Prostate gland (tissue), 2 donors: ENCODE data around the gene RAB24.

Experiments used
- POLR2A ChIP-seq: fragments of 450-650 bp; IDR thresholded peaks from one replicate; pipeline ENCODE4 v1.6.1; 2016; ENCODE audit warnings: antibody characterized with exemption, mild to moderate bottlenecking
- POLR2AphosphoS5 ChIP-seq: sonication (generic); formaldehyde crosslinking; IDR thresholded peaks from one replicate; pipeline ENCODE4 v1.6.1; 2017; ENCODE audit warnings: antibody characterized with exemption
- TF ChIP-seq, protein P1 (sequence below), 4 experiments: fragments of 200-600 bp in 2 of 4; fragments of 450-650 bp in 2 of 4; sonication (generic) in 2 of 4; IDR thresholded peaks; 1 replicate in 3 of 4; 2 replicates in 1 of 4; pipeline ENCODE4 v1.5.1; 2016 to 2019; ENCODE audit warnings: antibody characterized with exemption in 4 of 4, mild to moderate bottlenecking in 2 of 4, moderate library complexity in 2 of 4

DNA sequence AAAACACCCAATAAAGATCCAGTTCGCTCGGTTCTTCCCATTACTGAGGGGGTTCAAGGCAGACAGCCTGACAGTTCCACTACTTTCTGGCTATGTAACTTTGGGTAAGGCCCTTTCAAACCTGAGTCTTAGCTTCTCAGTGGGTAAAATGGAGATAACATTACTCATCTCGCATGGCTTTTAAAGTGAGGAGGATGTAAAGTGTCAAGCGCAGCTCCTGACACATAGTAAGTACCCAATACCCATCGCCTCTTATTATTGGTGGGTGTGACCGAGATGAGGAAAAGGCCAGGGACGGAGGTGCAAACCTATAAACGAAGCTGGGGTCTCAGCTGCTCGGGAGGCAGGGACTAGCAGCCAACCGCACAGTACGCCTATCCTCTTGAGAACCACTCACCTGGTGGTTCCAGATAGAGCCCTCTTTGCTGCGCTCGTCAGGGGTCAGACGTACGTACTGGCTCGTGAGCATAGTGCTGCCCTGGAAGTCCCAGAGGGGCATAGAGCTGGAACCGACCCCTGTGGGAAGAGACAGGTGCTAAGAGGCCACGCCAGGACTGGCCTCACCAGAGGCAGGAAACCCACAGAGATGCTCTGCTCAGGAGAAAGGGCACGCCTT, 47.4 kb upstream of the RAB24 start:
- no peak for TF ChIP-seq POLR2AphosphoS5
- TF ChIP-seq, protein P1, sequence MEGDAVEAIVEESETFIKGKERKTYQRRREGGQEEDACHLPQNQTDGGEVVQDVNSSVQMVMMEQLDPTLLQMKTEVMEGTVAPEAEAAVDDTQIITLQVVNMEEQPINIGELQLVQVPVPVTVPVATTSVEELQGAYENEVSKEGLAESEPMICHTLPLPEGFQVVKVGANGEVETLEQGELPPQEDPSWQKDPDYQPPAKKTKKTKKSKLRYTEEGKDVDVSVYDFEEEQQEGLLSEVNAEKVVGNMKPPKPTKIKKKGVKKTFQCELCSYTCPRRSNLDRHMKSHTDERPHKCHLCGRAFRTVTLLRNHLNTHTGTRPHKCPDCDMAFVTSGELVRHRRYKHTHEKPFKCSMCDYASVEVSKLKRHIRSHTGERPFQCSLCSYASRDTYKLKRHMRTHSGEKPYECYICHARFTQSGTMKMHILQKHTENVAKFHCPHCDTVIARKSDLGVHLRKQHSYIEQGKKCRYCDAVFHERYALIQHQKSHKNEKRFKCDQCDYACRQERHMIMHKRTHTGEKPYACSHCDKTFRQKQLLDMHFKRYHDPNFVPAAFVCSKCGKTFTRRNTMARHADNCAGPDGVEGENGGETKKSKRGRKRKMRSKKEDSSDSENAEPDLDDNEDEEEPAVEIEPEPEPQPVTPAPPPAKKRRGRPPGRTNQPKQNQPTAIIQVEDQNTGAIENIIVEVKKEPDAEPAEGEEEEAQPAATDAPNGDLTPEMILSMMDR (IDR thresholded peaks at IDR 0.05), result no peak
- TF ChIP-seq POLR2A, result no peak
